CD4-positive, alpha-beta T cell (primary cell): ENCODE data around the gene AK8. TPM values are rescaled to one million over a fixed set of nuclear protein-coding genes. Genes with fewer than 3 reads are reported as not detected.

Experiments
- ATAC-seq: fragments of 200-7000 bp; cut with Tn5 transposase; one replicate; pipeline ENCODE4 v1.10.0; 2022; ENCODE audit warnings: mild to moderate bottlenecking; ENCODE audit not compliant: poor library complexity
- CTCF ChIA-PET: fragments of 350-600 bp; sonication (Branson Sonifier 250); formaldehyde crosslinking; loops from one replicate; lab custom pipeline; 2021; ENCODE audit warnings: antibody characterized with exemption, inconsistent platforms; lab: Charles Lee
- POLR2A ChIA-PET: fragments of 350-600 bp; sonication (Branson Sonifier 250); formaldehyde crosslinking; loops from one replicate; lab custom pipeline; 2021; ENCODE audit warnings: antibody characterized with exemption, inconsistent platforms; lab: Charles Lee
- DNase-seq, 14 experiments: peaks; one replicate each; pipeline ENCODE4 v3.0.0-alpha.2; 2013 to 2020; ENCODE audit warnings: mixed read lengths in 2 of 14
- H3K27ac ChIP-seq, 2 donors: one replicate each; pipeline versions ENCODE4 v1.5.1 to v1.7.0; 2013; ENCODE audit warnings: low read length in 2 of 2, low read depth in 1 of 2, mild to moderate bottlenecking in 1 of 2
- H3K27me3 ChIP-seq, 2 experiments: 1 replicate in 1 of 2; 2 replicates in 1 of 2; pipeline versions ENCODE4 v1.6.1 to v1.7.0; 2013; ENCODE audit warnings: low read length in 2 of 2, control low read depth in 1 of 2, mild to moderate bottlenecking in 1 of 2, moderate library complexity in 1 of 2; ENCODE audit not compliant: insufficient read depth in 2 of 2, control insufficient read depth in 1 of 2
- H3K36me3 ChIP-seq: one replicate; pipeline ENCODE4 v1.6.1; 2013; ENCODE audit warnings: low read length, control low read depth; ENCODE audit not compliant: insufficient read depth
- H3K4me1 ChIP-seq: one replicate; pipeline ENCODE4 v1.6.1; 2013; ENCODE audit warnings: low read length, control low read depth; ENCODE audit not compliant: insufficient read depth
- H3K4me3 ChIP-seq: one replicate; pipeline ENCODE4 v1.5.1; 2013; ENCODE audit warnings: mild to moderate bottlenecking, low read length, moderate library complexity
- H3K9me3 ChIP-seq, 2 experiments: 1 replicate in 1 of 2; 2 replicates in 1 of 2; pipeline versions ENCODE4 v1.6.1 to v1.7.0; 2013; ENCODE audit warnings: low read length in 2 of 2, mild to moderate bottlenecking in 2 of 2, control low read depth in 1 of 2, moderate library complexity in 1 of 2; ENCODE audit not compliant: control insufficient read depth in 1 of 2, insufficient read depth in 1 of 2
- H3K27ac Mint-ChIP-seq: one replicate; pipeline ENCODE4 v1.8.0; 2020; ENCODE audit warnings: mixed read lengths
- H3K27me3 Mint-ChIP-seq: one replicate; pipeline ENCODE4 v1.8.0; 2021; ENCODE audit warnings: mixed read lengths
- H3K36me3 Mint-ChIP-seq: one replicate; pipeline ENCODE4 v1.8.0; 2021; ENCODE audit warnings: low read depth, mixed read lengths
- H3K4me1 Mint-ChIP-seq: one replicate; pipeline ENCODE4 v1.8.0; 2021; ENCODE audit warnings: low read depth, mixed read lengths
- H3K4me3 Mint-ChIP-seq: one replicate; pipeline ENCODE4 v1.8.0; 2020; ENCODE audit warnings: mild to moderate bottlenecking, mixed read lengths
- H3K9me3 Mint-ChIP-seq: one replicate; pipeline ENCODE4 v1.8.0; 2020; ENCODE audit warnings: mixed read lengths
- CTCF ChIP-seq: fragments of 200-600 bp; IDR thresholded peaks from one replicate; pipeline ENCODE4 v1.8.0; 2022; ENCODE audit warnings: antibody characterized with exemption, mild to moderate bottlenecking
- intact Hi-C, 2 experiments: fragments of 100-400 bp; cut with DNase I in 1 of 2; cut with micrococcal nuclease in 1 of 2; formaldehyde crosslinking; loops; one replicate each; pipeline versions ENCODE4 v1.15.1 to v1.9.0; 2023 to 2025; cut with DNase I, micrococcal nuclease
- total RNA-seq, 174 experiments: library from RNA in 2 of 174; stranded (reverse) in 2 of 174; gene quantifications; one replicate each; pipeline ENCODE4 v1.2.3 and lab custom pipeline; 2021 to 2026

Gene AK8
- total RNA-seq, 2 experiments from 2014 or later, result not detected

GRCh38 chr9:132823370-132824145 is 54.5 kb downstream of the AK8 start:
- no peaks in the 10 kb centered on the region for H3K36me3 Mint-ChIP-seq
- no peak overlapping the region for H3K4me3 ChIP-seq
- intact Hi-C loops, result no loop called here
- no peak overlapping the region for H3K4me3 Mint-ChIP-seq
- no peaks in the 10 kb centered on the region for H3K4me1 ChIP-seq
- POLR2A ChIA-PET, result no interaction called here
- CTCF ChIA-PET, result no interaction called here
- peaks cover 4% of the 10 kb centered on the region for H3K4me1 Mint-ChIP-seq
- H3K9me3 ChIP-seq, result peaks cover 0 to 3% of the 10 kb centered on the region in 2 experiments
- H3K36me3 ChIP-seq, result no peaks in the 10 kb centered on the region
- H3K27me3 Mint-ChIP-seq, result peaks cover 64% of the 10 kb centered on the region
- ATAC-seq (no peak), DNase-seq (no peak)
- H3K27ac ChIP-seq, result no peak overlapping the region
- H3K27ac Mint-ChIP-seq, result no peak overlapping the region
- no peaks in the 10 kb centered on the region for H3K9me3 Mint-ChIP-seq
- H3K27me3 ChIP-seq, result peaks cover 10 to 38% of the 10 kb centered on the region in 2 experiments
- no peak for TF ChIP-seq CTCF

- H3K27ac Mint-ChIP-seq, result no peak overlapping the region
- Histone ChIP-seq H3K27me3 (peaks cover 8 to 31% of the 10 kb centered on the region in 2 experiments), H3K27ac (no peak overlapping the region), H3K4me1 (no peaks in the 10 kb centered on the region), H3K9me3 (no peaks in the 10 kb centered on the region), H3K36me3 (no peaks in the 10 kb centered on the region), H3K4me3 (no peak overlapping the region)
- intact Hi-C loops, result no loop called here
- DNase-seq, result no peak
- H3K4me3 Mint-ChIP-seq, result no peak overlapping the region
- H3K4me1 Mint-ChIP-seq, result peaks cover 4% of the 10 kb centered on the region
- no peaks in the 10 kb centered on the region for H3K9me3 Mint-ChIP-seq
- H3K27me3 Mint-ChIP-seq, result peaks cover 59% of the 10 kb centered on the region
- ChIA-PET POLR2A (no interaction called here), CTCF (no interaction called here)
- no peak for TF ChIP-seq CTCF
- ATAC-seq, result no peak
- H3K36me3 Mint-ChIP-seq, result no peaks in the 10 kb centered on the region
Observed at GRCh38 chr9:132820169-132820944, 57.7 kb downstream of the AK8 start.

GRCh38 chr9:132818588-132818987 is 59.5 kb downstream of the AK8 start:
- no peak for ATAC-seq
- Mint-ChIP-seq H3K36me3 (no peaks in the 10 kb centered on the region), H3K9me3 (no peaks in the 10 kb centered on the region), H3K27me3 (peaks cover 46% of the 10 kb centered on the region), H3K4me1 (peaks cover under 1% of the 10 kb centered on the region), H3K27ac (no peak overlapping the region), H3K4me3 (no peak overlapping the region)
- CTCF ChIA-PET, result no interaction called here
- intact Hi-C loops, result no loop called here
- no peak overlapping the region for H3K4me3 ChIP-seq
- H3K27ac ChIP-seq, result no peak overlapping the region
- no peak for DNase-seq
- peaks cover 13 to 19% of the 10 kb centered on the region in 2 experiments for H3K27me3 ChIP-seq
- no peaks in the 10 kb centered on the region for H3K4me1 ChIP-seq
- no peaks in the 10 kb centered on the region for H3K9me3 ChIP-seq
- no peaks in the 10 kb centered on the region for H3K36me3 ChIP-seq
- TF ChIP-seq CTCF, result no peak
- POLR2A ChIA-PET, result no interaction called here
